H1 (cell line): ENCODE results near the gene TMCO1. TPM values are rescaled to one million over a fixed set of nuclear protein-coding genes. Genes with fewer than 3 reads are reported as not detected.

Source experiments
- CTCF ChIA-PET: fragments of 300-600 bp; sonication (Branson Sonifier 250); formaldehyde crosslinking; loops from one replicate; lab custom pipeline; 2021; ENCODE audit not compliant: partially characterized antibody; lab: Charles Lee
- POLR2A ChIA-PET: fragments of 300-600 bp; sonication (Branson Sonifier 250); formaldehyde crosslinking; loops from one replicate; lab custom pipeline; 2021; ENCODE audit warnings: inconsistent platforms; ENCODE audit not compliant: partially characterized antibody; lab: Charles Lee
- DNase-seq, 2 experiments: peaks; one replicate each; pipeline versions ENCODE4 v3.0.0 to v3.0.0-alpha.2; 2010 to 2022; ENCODE audit warnings: low spot score in 2 of 2, low read depth in 1 of 2, mixed read lengths in 1 of 2
- FAIRE-seq: peaks from 2 replicates; lab custom pipeline; 2011; peaks lifted over from hg19 to GRCh38; lab: Jason Lieb, UNC
- H2AFZ ChIP-seq: 2 replicates; pipeline ENCODE4 v1.8.1; 2012; ENCODE audit warnings: low read length, inconsistent platforms
- H2AK5ac ChIP-seq: 2 replicates; pipeline ENCODE4 v1.6.1; 2013; ENCODE audit warnings: low read depth, low read length
- H2BK120ac ChIP-seq: replicated peaks from 2 replicates; pipeline ENCODE3; 2013; ENCODE audit warnings: low read depth, low read length, inconsistent platforms
- H2BK12ac ChIP-seq: 2 replicates; pipeline ENCODE4 v1.6.1; 2013; ENCODE audit warnings: low read depth, low read length
- H2BK15ac ChIP-seq: 2 replicates; pipeline ENCODE4 v1.6.1; 2013; ENCODE audit warnings: low read length
- H2BK20ac ChIP-seq: 2 replicates; pipeline ENCODE4 v1.6.1; 2013; ENCODE audit warnings: low read length
- H2BK5ac ChIP-seq: 2 replicates; pipeline ENCODE4 v1.6.1; 2013; ENCODE audit warnings: low read depth, low read length
- H3K14ac ChIP-seq: 2 replicates; pipeline ENCODE4 v1.6.1; 2013; ENCODE audit warnings: inconsistent platforms; ENCODE audit not compliant: insufficient read length
- H3K18ac ChIP-seq: 2 replicates; pipeline ENCODE4 v1.6.1; 2013; ENCODE audit warnings: low read length; ENCODE audit errors: extremely low read depth
- H3K23ac ChIP-seq: 2 replicates; pipeline ENCODE4 v1.6.1; 2013; ENCODE audit warnings: inconsistent platforms; ENCODE audit not compliant: insufficient read length
- H3K23me2 ChIP-seq: 2 replicates; pipeline ENCODE4 v1.6.1; 2013; ENCODE audit warnings: low read depth, low read length
- H3K27ac ChIP-seq: 2 replicates; pipeline ENCODE4 v1.6.1; 2011; ENCODE audit warnings: low read depth, low read length, inconsistent platforms
- H3K27me3 ChIP-seq, 4 experiments: replicated peaks in 1 of 4; 1 replicate in 1 of 4; 2 replicates in 3 of 4; pipeline versions ENCODE4 v1.6.1 to v1.8.1; 2011 to 2013; ENCODE audit warnings: low read length in 3 of 4, mild to moderate bottlenecking in 3 of 4, inconsistent platforms in 2 of 4, mixed read lengths in 2 of 4, moderate library complexity in 1 of 4; ENCODE audit not compliant: control insufficient read depth in 3 of 4, insufficient read depth in 3 of 4; ENCODE audit errors: extremely low read depth in 1 of 4
- H3K36me3 ChIP-seq, 4 experiments: 2 replicates each; pipeline versions ENCODE4 v1.6.1 to v1.8.1; 2011 to 2013; ENCODE audit warnings: mild to moderate bottlenecking in 4 of 4, low read length in 3 of 4, moderate library complexity in 2 of 4, control low read depth in 1 of 4, inconsistent platforms in 1 of 4; ENCODE audit not compliant: insufficient read depth in 4 of 4, control insufficient read depth in 2 of 4
- H3K4ac ChIP-seq: replicated peaks from 2 replicates; pipeline ENCODE3; 2013; ENCODE audit warnings: low read length, low read depth, mixed read lengths, inconsistent platforms; ENCODE audit not compliant: insufficient read length
- H3K4me1 ChIP-seq, 4 experiments: replicated peaks in 1 of 4; 1 replicate in 1 of 4; 2 replicates in 3 of 4; pipeline versions ENCODE4 v1.6.1 to v1.8.1; 2011 to 2013; ENCODE audit warnings: low read length in 3 of 4, inconsistent platforms in 2 of 4, mixed read lengths in 1 of 4; ENCODE audit not compliant: insufficient read depth in 4 of 4, control insufficient read depth in 3 of 4
- H3K4me2 ChIP-seq, 2 experiments: 2 replicates each; pipeline versions ENCODE4 v1.6.1 to v1.8.1; 2011 to 2013; ENCODE audit warnings: low read depth in 2 of 2, low read length in 2 of 2, control low read depth in 1 of 2, inconsistent platforms in 1 of 2, mild to moderate bottlenecking in 1 of 2; ENCODE audit not compliant: insufficient read depth in 1 of 2
- H3K4me3 ChIP-seq, 4 experiments: fragments of 200-600, 300-600 bp in 1 of 4; sonication (generic), shearing (Covaris generic), sonication (Bioruptor Twin) in 1 of 4; 2 replicates each; pipeline versions ENCODE4 v1.5.1 to v1.8.1; 2011 to 2016; ENCODE audit warnings: low read length in 4 of 4, low read depth in 3 of 4, control low read depth in 2 of 4, inconsistent platforms in 2 of 4, mild to moderate bottlenecking in 2 of 4, mixed read lengths in 1 of 4, moderate library complexity in 1 of 4; ENCODE audit not compliant: insufficient read depth in 2 of 4; ENCODE audit errors: extremely low read depth in 1 of 4
- H3K56ac ChIP-seq: replicated peaks from 2 replicates; pipeline ENCODE3; 2013; ENCODE audit warnings: low read depth, mild to moderate bottlenecking, mixed read lengths, low read length, inconsistent platforms; ENCODE audit not compliant: insufficient read length
- H3K79me1 ChIP-seq: 2 replicates; pipeline ENCODE4 v1.6.1; 2013; ENCODE audit warnings: low read depth, low read length, control low read depth
- H3K79me2 ChIP-seq, 2 experiments: 2 replicates each; pipeline versions ENCODE4 v1.6.1 to v1.8.1; 2012 to 2013; ENCODE audit warnings: low read length in 2 of 2, mild to moderate bottlenecking in 2 of 2, inconsistent platforms in 1 of 2; ENCODE audit not compliant: insufficient read depth in 2 of 2, control insufficient read depth in 1 of 2
- H3K9ac ChIP-seq, 4 experiments: replicated peaks in 1 of 4; 1 replicate in 1 of 4; 2 replicates in 3 of 4; pipeline versions ENCODE4 v1.6.1 to v1.8.1; 2011 to 2013; ENCODE audit warnings: low read depth in 3 of 4, low read length in 3 of 4, control low read depth in 2 of 4, mild to moderate bottlenecking in 2 of 4, moderate library complexity in 2 of 4, inconsistent platforms in 1 of 4; ENCODE audit errors: extremely low read depth in 1 of 4
- H3K9me3 ChIP-seq, 2 experiments: 2 replicates each; pipeline versions ENCODE4 v1.6.1 to v1.8.1; 2012 to 2013; ENCODE audit warnings: mild to moderate bottlenecking in 2 of 2, moderate library complexity in 2 of 2, control low read depth in 1 of 2, inconsistent platforms in 1 of 2, low read depth in 1 of 2, low read length in 1 of 2, mixed read lengths in 1 of 2; ENCODE audit not compliant: insufficient read depth in 2 of 2
- H4K20me1 ChIP-seq, 2 experiments: replicated peaks in 1 of 2; 2 replicates each; pipeline versions ENCODE3 to v1.8.1; 2011 to 2013; ENCODE audit warnings: inconsistent platforms in 2 of 2, low read length in 2 of 2, mild to moderate bottlenecking in 1 of 2; ENCODE audit not compliant: insufficient read depth in 2 of 2, control insufficient read depth in 1 of 2
- H4K5ac ChIP-seq: 2 replicates; pipeline ENCODE4 v1.6.1; 2013; ENCODE audit warnings: low read length, low read depth, mixed read lengths, inconsistent platforms; ENCODE audit not compliant: insufficient read length
- H4K8ac ChIP-seq: 2 replicates; pipeline ENCODE4 v1.8.0; 2013; ENCODE audit warnings: mild to moderate bottlenecking, moderate library complexity, low read length, inconsistent platforms; ENCODE audit not compliant: insufficient read depth; ENCODE audit errors: extremely low read depth
- H4K91ac ChIP-seq: replicated peaks from 2 replicates; pipeline ENCODE3; 2013; ENCODE audit warnings: low read length, mixed read lengths, inconsistent platforms; ENCODE audit not compliant: insufficient read length
- HDAC2 ChIP-seq, 2 experiments: fragments of 300-600 bp in 1 of 2; sonication (generic) in 1 of 2; IDR thresholded peaks; 2 replicates each; pipeline ENCODE4 v1.6.1; 2011 to 2012; ENCODE audit warnings: low read depth in 2 of 2, low read length in 2 of 2, mild to moderate bottlenecking in 2 of 2, moderate library complexity in 2 of 2, borderline replicate concordance in 1 of 2, inconsistent platforms in 1 of 2
- POLR2A ChIP-seq, 2 experiments: IDR thresholded peaks; 1 replicate in 1 of 2; 2 replicates in 1 of 2; pipeline ENCODE4 v1.6.1; 2011; ENCODE audit warnings: low read depth in 2 of 2, low read length in 2 of 2, mild to moderate bottlenecking in 2 of 2; ENCODE audit errors: control extremely low read depth in 1 of 2
- POLR2AphosphoS5 ChIP-seq: IDR thresholded peaks from 2 replicates; pipeline ENCODE4 v1.6.1; 2011; ENCODE audit warnings: low read depth, low read length
- WGBS, 2 experiments: shearing (Covaris generic) in 1 of 2; methylation state at CpG; one replicate each; pipeline versions ENCODE4 v1.1.6 to v1.1.7; 2013 to 2015; ENCODE audit warnings: low lambda C conversion rate in 2 of 2, mixed read lengths in 2 of 2, inconsistent platforms in 1 of 2, low coverage in 1 of 2, missing lambda C conversion rate in 1 of 2; ENCODE audit not compliant: insufficient replicate concordance in 2 of 2, insufficient coverage in 1 of 2, insufficient read length in 1 of 2; ENCODE audit errors: extremely low coverage in 1 of 2, missing lambda C conversion rate in 1 of 2; 5-methylcytosine and 5-hydroxymethylcytosine counted together
- polyA plus RNA-seq, 7 experiments: library from polyadenylated mRNA; depleted of rRNA in 3 of 7; stranded (reverse) in 5 of 7; unstranded in 2 of 7; fragments of >200 nt in 5 of 7; fragments of 200-250 nt in 2 of 7; gene quantifications; 1 replicate in 5 of 7; 2 replicates in 1 of 7; 4 replicates in 1 of 7; pipeline versions ENCODE4 v1.2.1 to v1.2.3, GENCODE V29; 2011 to 2013; ENCODE audit warnings: missing spikeins in 2 of 7, mixed read lengths in 2 of 7
- total RNA-seq: library from RNA; stranded (reverse); fragmentation: NEBNext Ultra II Directional; extraction: Animal tissue kit (Norgen Biotek cat#: 25700); gene quantifications from 2 replicates; pipeline ENCODE4 v1.2.1, GENCODE V29; 2021

The TMCO1 gene
- total and polyA plus RNA-seq, 2 of the 8 experiments (the other 6 are each of a cell fraction or from before 2014, with no cell fraction given), result 61.6 to 63.8 TPM

GRCh38 chr1:165698761-165699052 lies 70.0 kb downstream of the TMCO1 start:
- POLR2A ChIA-PET, result interaction anchor here (0.5 to 2.7 kb wide), 12 partner anchors 13 to 389 kb away, joined by 3 to 12 read pairs (median 4); partner anchors contain the start of gene TMCO1
- WGBS, 2 experiments, result 9% methylated on average over 7 of the region's 7 CpGs; no CpG with 5 or more reads in 1 of the 2 experiments

More at GRCh38 chr1:165698761-165699052, 70.0 kb downstream of the TMCO1 start:
- Histone ChIP-seq H3K4ac (peak overlapping the region; percentile 96), H3K23me2 (peaks cover 3% of the 10 kb centered on the region), H3K4me2 (peak overlapping the region; percentile 72 to 93), H3K36me3 (peaks cover 0 to 4% (median 1%) of the 10 kb centered on the region in 4 experiments; a peak in 2 of 8 replicates), H4K91ac (no peak overlapping the region), H3K4me3 (peak overlapping the region; percentile 50 to 99 (median 74); a peak in 7 of 8 replicates), H3K23ac (no peak overlapping the region), H2BK120ac (no peak overlapping the region), H4K20me1 (peaks cover 0 to 2% of the 10 kb centered on the region in 2 experiments), H2BK20ac (no peak overlapping the region), H3K4me1 (peaks cover 0 to 3% (median 0%) of the 10 kb centered on the region in 4 experiments; a peak in 1 of 7 replicates), H2BK12ac (no peak overlapping the region), H3K18ac (peak overlapping the region; percentile 97), H3K14ac (no peak overlapping the region), H3K9me3 (peaks cover 0 to 2% of the 10 kb centered on the region in 2 experiments; a peak in 1 of 4 replicates), H3K9ac (peak overlapping the region in 3 of 4 experiments; percentile 26 to 88 (median 46); a peak in 3 of 7 replicates), H2AFZ (peak overlapping the region; percentile 96), H3K79me1 (no peaks in the 10 kb centered on the region; the same call in 1 of the 2 replicates), H4K8ac (no peak overlapping the region), H2BK5ac (no peak overlapping the region; the same call in 1 of the 2 replicates), H3K56ac (no peak overlapping the region), H3K27ac (peak overlapping the region; percentile 63; the same call in 1 of the 2 replicates), H2BK15ac (peak overlapping the region; percentile 99), H3K79me2 (peaks cover 0 to 28% of the 10 kb centered on the region in 2 experiments; a peak in 2 of 4 replicates), H4K5ac (peak overlapping the region; percentile 86), H3K27me3 (no peaks in the 10 kb centered on the region), H2AK5ac (no peak overlapping the region)
- TF ChIP-seq POLR2A (IDR thresholded peaks at IDR 0.05; ENCODE audit: control extremely low read depth in 1 of 2, low read depth in 2 of 2, low read length in 2 of 2) (peak in 1 of 2 experiments; percentile 55; a peak in 2 of 3 replicates), POLR2AphosphoS5 (0 out of 2 replicates have a peak, but pooled peaks have one; percentile 25), HDAC2 (IDR thresholded peaks at IDR 0.05; ENCODE audit: borderline replicate concordance in 1 of 2, low read depth in 2 of 2, low read length in 2 of 2) (no peak)
- no peak for DNase-seq
- CTCF ChIA-PET, result interaction anchor here (0.8 to 2.5 kb wide), 3 partner anchors 10 to 18 kb away, joined by 3 to 8 read pairs (median 6); no protein-coding TSS in a partner anchor
- no peak for FAIRE-seq
